Ishikawa (cell line): ENCODE data around the gene PLXNC1.

Experiments used
- CEBPB ChIP-seq: IDR thresholded peaks from 2 replicates; pipeline ENCODE4 v1.6.1; 2012
- CREB1 ChIP-seq: IDR thresholded peaks from 2 replicates; pipeline ENCODE4 v1.6.1; 2012; ENCODE audit warnings: low read depth
- EGR1 ChIP-seq: IDR thresholded peaks from 2 replicates; pipeline ENCODE4 v1.6.1; 2012
- EP300 ChIP-seq: IDR thresholded peaks from 2 replicates; pipeline ENCODE4 v1.6.1; 2012; ENCODE audit warnings: borderline replicate concordance
- FOXM1 ChIP-seq: IDR thresholded peaks from 2 replicates; pipeline ENCODE4 v1.6.1; 2012; ENCODE audit warnings: low read depth, borderline replicate concordance
- MAX ChIP-seq: IDR thresholded peaks from 2 replicates; pipeline ENCODE4 v1.6.1; 2012
- NFIC ChIP-seq: IDR thresholded peaks from 2 replicates; pipeline ENCODE4 v1.6.1; 2012
- RAD21 ChIP-seq: IDR thresholded peaks from 2 replicates; pipeline ENCODE4 v1.6.1; 2012; ENCODE audit warnings: low read depth
- REST ChIP-seq: IDR thresholded peaks from 2 replicates; pipeline ENCODE4 v1.6.1; 2012; ENCODE audit warnings: low read depth, mild to moderate bottlenecking
- TAF1 ChIP-seq: IDR thresholded peaks from 2 replicates; pipeline ENCODE4 v1.6.1; 2012; ENCODE audit warnings: low read depth, mild to moderate bottlenecking
- TCF12 ChIP-seq: IDR thresholded peaks from 2 replicates; pipeline ENCODE4 v1.6.1; 2012; ENCODE audit warnings: low read depth
- TEAD4 ChIP-seq: IDR thresholded peaks from 2 replicates; pipeline ENCODE4 v1.6.1; 2012
- USF1 ChIP-seq: IDR thresholded peaks from 2 replicates; pipeline ENCODE4 v1.6.1; 2012
- YY1 ChIP-seq: IDR thresholded peaks from 2 replicates; pipeline ENCODE4 v1.6.1; 2012; ENCODE audit warnings: low read depth
- ZBTB7A ChIP-seq: IDR thresholded peaks from 2 replicates; pipeline ENCODE4 v1.6.1; 2012; ENCODE audit warnings: low read depth

Gene PLXNC1

GRCh38 chr12:94185801-94186200 lies 37.4 kb downstream of the PLXNC1 start:
- TF ChIP-seq USF1: no peak
- no peak for TF ChIP-seq MAX
- no peak for TF ChIP-seq YY1
- TF ChIP-seq TAF1: no peak
- TF ChIP-seq NFIC: no peak
- TF ChIP-seq EP300: no peak
- TF ChIP-seq RAD21: no peak
- no peak for TF ChIP-seq CREB1
- no peak for TF ChIP-seq TCF12
- no peak for TF ChIP-seq TEAD4
- no peak for TF ChIP-seq ZBTB7A
- TF ChIP-seq FOXM1: no peak
- TF ChIP-seq EGR1: no peak
- TF ChIP-seq REST: no peak
- TF ChIP-seq CEBPB: no peak

GRCh38 chr12:94186278-94187241 lies 38.2 kb downstream of the PLXNC1 start:
- no peak for TF ChIP-seq REST
- TF ChIP-seq TCF12: no peak
- TF ChIP-seq CEBPB: no peak
- no peak for TF ChIP-seq YY1
- no peak for TF ChIP-seq CREB1
- no peak for TF ChIP-seq ZBTB7A
- no peak for TF ChIP-seq USF1
- no peak for TF ChIP-seq TEAD4
- TF ChIP-seq TAF1: no peak
- TF ChIP-seq MAX: no peak
- TF ChIP-seq NFIC: no peak
- no peak for TF ChIP-seq FOXM1
- TF ChIP-seq EP300: no peak

GRCh38 chr12:94187361-94187760 lies 39.0 kb downstream of the PLXNC1 start:
- TF ChIP-seq RAD21: no peak
- no peak for TF ChIP-seq TAF1
- TF ChIP-seq MAX: no peak
- no peak for TF ChIP-seq EP300
- no peak for TF ChIP-seq CREB1
- no peak for TF ChIP-seq ZBTB7A
- no peak for TF ChIP-seq CEBPB
- TF ChIP-seq TCF12: no peak
- no peak for TF ChIP-seq FOXM1
- TF ChIP-seq YY1: no peak
- TF ChIP-seq REST: no peak
- no peak for TF ChIP-seq TEAD4
- no peak for TF ChIP-seq NFIC
- TF ChIP-seq EGR1: no peak
- TF ChIP-seq USF1: no peak
